Breast epithelium (tissue), 4 donors: Measurements from ENCODE around the gene ASB3. TPM values are rescaled to one million over a fixed set of nuclear protein-coding genes. Genes with fewer than 3 reads are reported as not detected.
"Not testable (repeated sequence)": the region's sequence is repeated elsewhere in the genome, so short reads cannot be mapped to it uniquely, and the experiment has no call there.

Experiments
- DNase-seq, 2 donors: peaks; one replicate each; pipeline ENCODE4 v3.0.0-alpha.2; 2019; ENCODE audit warnings: low spot score in 2 of 2
- H3K27ac ChIP-seq, 2 donors: fragments of 200-600 bp; sonication (generic) in 1 of 2; one replicate each; pipeline ENCODE4 v1.5.1; 2016 to 2019; ENCODE audit warnings: mild to moderate bottlenecking in 1 of 2
- H3K27me3 ChIP-seq, 2 donors: fragments of 200-600 bp; sonication (generic) in 1 of 2; one replicate each; pipeline versions ENCODE4 v1.5.1 to v1.6.0; 2017 to 2019; ENCODE audit warnings: control low read depth in 1 of 2, mild to moderate bottlenecking in 1 of 2
- H3K36me3 ChIP-seq: fragments of 200-600 bp; one replicate; pipeline ENCODE4 v1.5.1; 2019
- H3K4me1 ChIP-seq, 2 donors: fragments of 200-600 bp; sonication (generic); one replicate each; pipeline ENCODE4 v1.5.1; 2016 to 2019; ENCODE audit warnings: control low read depth in 1 of 2
- H3K4me3 ChIP-seq, 3 donors: fragments of 200-600 bp; sonication (generic); 1 replicate in 2 of 3; 2 replicates in 1 of 3; pipeline ENCODE4 v1.5.1; 2016 to 2019; ENCODE audit warnings: mild to moderate bottlenecking in 3 of 3, moderate library complexity in 2 of 3
- H3K9me3 ChIP-seq, 2 donors: fragments of 200-600 bp; sonication (generic) in 1 of 2; one replicate each; pipeline ENCODE4 v1.5.1; 2016 to 2019; ENCODE audit warnings: control low read depth in 1 of 2
- CTCF ChIP-seq, 3 donors: fragments of 450-650 bp; IDR thresholded peaks; one replicate each; pipeline ENCODE4 v1.5.1; 2016 to 2017; ENCODE audit warnings: antibody characterized with exemption in 3 of 3, mild to moderate bottlenecking in 3 of 3, moderate library complexity in 3 of 3
- POLR2A ChIP-seq: fragments of 450-650 bp; IDR thresholded peaks from one replicate; pipeline ENCODE4 v1.6.1; 2016; ENCODE audit warnings: antibody characterized with exemption, mild to moderate bottlenecking, moderate library complexity
- POLR2AphosphoS5 ChIP-seq, 3 donors: sonication (generic); formaldehyde crosslinking; IDR thresholded peaks; one replicate each; pipeline ENCODE4 v1.6.1; 2017; ENCODE audit warnings: antibody characterized with exemption in 3 of 3
- intact Hi-C: fragments of 100-400 bp; cut with DNase I; formaldehyde crosslinking; loops from one replicate; pipeline ENCODE4 v1.15.1; 2023; ENCODE audit warnings: low total_unique reads
- total RNA-seq, 3 donors: library from RNA; depleted of rRNA; stranded (reverse); fragments of >200 nt; gene quantifications; one replicate each; pipeline ENCODE4 v1.1.0, GENCODE V29; 2016

Gene ASB3
- total RNA-seq, 3 donors from 2014 or later: 22.0 to 37.9 (median 22.7) TPM

- intact Hi-C loops: no loop called here
- Histone ChIP-seq H3K27ac (no peak overlapping the region), H3K4me1 (no peaks in the 10 kb centered on the region), H3K4me3 (no peak overlapping the region), H3K9me3 (peaks cover 0 to 11% of the 10 kb centered on the region in 2 donors), H3K27me3 (no peaks in the 10 kb centered on the region), H3K36me3 (no peaks in the 10 kb centered on the region)
- DNase-seq: no peak
- no peak for TF ChIP-seq CTCF (IDR thresholded peaks at IDR 0.05)
- no peak for TF ChIP-seq POLR2A
- TF ChIP-seq POLR2AphosphoS5 (IDR thresholded peaks at IDR 0.05): no peak
These were observed 125.9 kb downstream of the ASB3 start for GRCh38 chr2:53660886-53661285.

GRCh38 chr2:53658474-53658873 is 128.3 kb downstream of the ASB3 start:
- H3K27ac ChIP-seq, H3K4me1 ChIP-seq, H3K27me3 ChIP-seq, H3K4me3 ChIP-seq, DNase-seq, H3K9me3 ChIP-seq, intact Hi-C loops, H3K36me3 ChIP-seq: not testable (repeated sequence)

GRCh38 chr2:53655256-53655655 is 131.5 kb downstream of the ASB3 start:
- H3K36me3 ChIP-seq: no peaks in the 10 kb centered on the region
- H3K4me1 ChIP-seq: no peaks in the 10 kb centered on the region
- DNase-seq: no peak
- H3K27me3 ChIP-seq: no peaks in the 10 kb centered on the region
- no peak for TF ChIP-seq POLR2A
- TF ChIP-seq CTCF (IDR thresholded peaks at IDR 0.05): no peak
- no peak for TF ChIP-seq POLR2AphosphoS5 (IDR thresholded peaks at IDR 0.05)
- no peak overlapping the region for H3K27ac ChIP-seq
- intact Hi-C loops: no loop called here
- no peaks in the 10 kb centered on the region for H3K9me3 ChIP-seq
- H3K4me3 ChIP-seq: no peak overlapping the region

GRCh38 chr2:53654396-53654795 is 132.4 kb downstream of the ASB3 start:
- Histone ChIP-seq H3K27ac (no peak overlapping the region), H3K36me3 (no peaks in the 10 kb centered on the region), H3K4me1 (no peaks in the 10 kb centered on the region), H3K9me3 (no peaks in the 10 kb centered on the region), H3K4me3 (no peak overlapping the region), H3K27me3 (no peaks in the 10 kb centered on the region)
- no peak for TF ChIP-seq POLR2AphosphoS5 (IDR thresholded peaks at IDR 0.05)
- TF ChIP-seq POLR2A: no peak
- TF ChIP-seq CTCF (IDR thresholded peaks at IDR 0.05): no peak
- no peak for DNase-seq
- intact Hi-C loops: no loop called here

GRCh38 chr2:53652131-53652530 is 134.6 kb downstream of the ASB3 start:
- no peaks in the 10 kb centered on the region for H3K36me3 ChIP-seq
- no peak overlapping the region for H3K27ac ChIP-seq
- TF ChIP-seq POLR2AphosphoS5 (IDR thresholded peaks at IDR 0.05) (no peak), CTCF (IDR thresholded peaks at IDR 0.05) (no peak), POLR2A (no peak)
- no peaks in the 10 kb centered on the region for H3K4me1 ChIP-seq
- H3K27me3 ChIP-seq: no peaks in the 10 kb centered on the region
- H3K9me3 ChIP-seq: no peaks in the 10 kb centered on the region
- intact Hi-C loops: no loop called here
- no peak for DNase-seq
- no peak overlapping the region for H3K4me3 ChIP-seq

- Histone ChIP-seq H3K27ac (no peak overlapping the region), H3K4me1 (no peaks in the 10 kb centered on the region), H3K36me3 (no peaks in the 10 kb centered on the region), H3K9me3 (no peaks in the 10 kb centered on the region), H3K4me3 (no peak overlapping the region), H3K27me3 (no peaks in the 10 kb centered on the region)
- intact Hi-C loops: no loop called here
- TF ChIP-seq POLR2A (no peak), POLR2AphosphoS5 (IDR thresholded peaks at IDR 0.05) (no peak), CTCF (IDR thresholded peaks at IDR 0.05) (no peak)
- no peak for DNase-seq
These were observed 140.0 kb downstream of the ASB3 start for GRCh38 chr2:53646788-53647187.
